ENCODE measurements around the gene CST11.
A peak's percentile ranks its signal among the peaks of the same experiment; 100 is the strongest.

Gene CST11

DNA sequence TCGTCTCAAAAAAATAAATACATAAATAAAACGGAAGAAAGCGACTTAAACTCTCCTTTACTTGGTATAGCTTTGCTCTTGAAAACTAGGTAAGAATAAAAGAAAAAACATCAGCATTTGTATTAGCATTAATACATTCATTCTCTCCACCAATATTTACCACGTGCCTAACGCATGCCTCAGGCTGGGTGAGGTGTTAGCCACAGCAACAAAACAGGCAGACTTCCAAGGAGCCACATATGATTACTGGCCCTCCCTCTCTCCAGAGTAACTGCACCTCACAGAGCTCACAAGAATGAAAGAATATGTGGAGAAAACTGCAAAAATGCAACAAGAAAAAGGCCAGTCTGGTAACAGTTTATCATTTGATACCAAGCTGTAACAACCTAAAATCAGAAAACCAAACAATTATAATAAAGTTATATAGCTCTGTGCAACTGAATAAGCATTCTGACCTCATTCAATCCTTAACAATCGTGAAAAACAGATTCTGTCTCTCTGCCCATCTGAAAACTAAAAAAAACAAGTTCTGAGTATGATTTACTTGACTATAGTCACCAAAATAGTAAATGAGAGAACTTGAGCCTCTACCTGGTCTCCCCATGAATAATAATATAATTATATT is 36.6 kb downstream of the CST11 start:
- DNase-seq, result no peak
- H3K27ac Mint-ChIP-seq, result peak overlapping the region; percentile 82
- peaks cover 19% of the 10 kb centered on the region for H3K36me3 Mint-ChIP-seq (ENCODE audit: low read depth)
- TF ChIP-seq, protein P1, sequence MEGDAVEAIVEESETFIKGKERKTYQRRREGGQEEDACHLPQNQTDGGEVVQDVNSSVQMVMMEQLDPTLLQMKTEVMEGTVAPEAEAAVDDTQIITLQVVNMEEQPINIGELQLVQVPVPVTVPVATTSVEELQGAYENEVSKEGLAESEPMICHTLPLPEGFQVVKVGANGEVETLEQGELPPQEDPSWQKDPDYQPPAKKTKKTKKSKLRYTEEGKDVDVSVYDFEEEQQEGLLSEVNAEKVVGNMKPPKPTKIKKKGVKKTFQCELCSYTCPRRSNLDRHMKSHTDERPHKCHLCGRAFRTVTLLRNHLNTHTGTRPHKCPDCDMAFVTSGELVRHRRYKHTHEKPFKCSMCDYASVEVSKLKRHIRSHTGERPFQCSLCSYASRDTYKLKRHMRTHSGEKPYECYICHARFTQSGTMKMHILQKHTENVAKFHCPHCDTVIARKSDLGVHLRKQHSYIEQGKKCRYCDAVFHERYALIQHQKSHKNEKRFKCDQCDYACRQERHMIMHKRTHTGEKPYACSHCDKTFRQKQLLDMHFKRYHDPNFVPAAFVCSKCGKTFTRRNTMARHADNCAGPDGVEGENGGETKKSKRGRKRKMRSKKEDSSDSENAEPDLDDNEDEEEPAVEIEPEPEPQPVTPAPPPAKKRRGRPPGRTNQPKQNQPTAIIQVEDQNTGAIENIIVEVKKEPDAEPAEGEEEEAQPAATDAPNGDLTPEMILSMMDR (IDR thresholded peaks at IDR 0.05), result no peak
- H3K9me3 Mint-ChIP-seq, result no peaks in the 10 kb centered on the region
- H3K27me3 Mint-ChIP-seq (ENCODE audit: low read depth, poor library complexity), result no peaks in the 10 kb centered on the region
- H3K4me1 Mint-ChIP-seq, result peaks cover 35% of the 10 kb centered on the region
- no peak overlapping the region for H3K4me3 Mint-ChIP-seq

DNA sequence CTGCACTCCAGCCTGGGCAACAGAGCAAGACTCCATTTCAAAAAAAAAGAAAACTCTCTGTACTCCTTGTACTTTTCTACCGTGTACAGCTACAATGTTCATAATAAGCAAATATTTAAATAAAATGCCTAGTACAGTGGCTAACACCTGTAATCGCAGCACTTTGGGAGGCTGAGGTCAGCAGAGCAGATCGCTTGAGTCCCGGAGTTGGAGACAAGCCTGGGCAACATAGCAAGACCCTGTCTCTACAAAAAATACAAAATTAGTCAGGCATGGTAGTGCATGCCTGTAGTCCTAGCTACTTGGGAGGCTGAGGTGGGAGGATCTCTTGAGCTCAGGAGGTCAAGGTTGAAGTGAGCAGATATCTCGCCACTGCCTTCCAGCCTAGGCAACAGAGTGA is 37.1 kb downstream of the CST11 start:
- TF ChIP-seq, protein P1 (IDR thresholded peaks at IDR 0.05), result no peak
- peaks cover 35% of the 10 kb centered on the region for H3K4me1 Mint-ChIP-seq
- H3K36me3 Mint-ChIP-seq (ENCODE audit: low read depth), result peaks cover 19% of the 10 kb centered on the region
- no peaks in the 10 kb centered on the region for H3K9me3 Mint-ChIP-seq
- no peaks in the 10 kb centered on the region for H3K27me3 Mint-ChIP-seq (ENCODE audit: low read depth, poor library complexity)
- no peak overlapping the region for H3K4me3 Mint-ChIP-seq
- no peak for DNase-seq
- peak overlapping the region; percentile 82 for H3K27ac Mint-ChIP-seq

DNA sequence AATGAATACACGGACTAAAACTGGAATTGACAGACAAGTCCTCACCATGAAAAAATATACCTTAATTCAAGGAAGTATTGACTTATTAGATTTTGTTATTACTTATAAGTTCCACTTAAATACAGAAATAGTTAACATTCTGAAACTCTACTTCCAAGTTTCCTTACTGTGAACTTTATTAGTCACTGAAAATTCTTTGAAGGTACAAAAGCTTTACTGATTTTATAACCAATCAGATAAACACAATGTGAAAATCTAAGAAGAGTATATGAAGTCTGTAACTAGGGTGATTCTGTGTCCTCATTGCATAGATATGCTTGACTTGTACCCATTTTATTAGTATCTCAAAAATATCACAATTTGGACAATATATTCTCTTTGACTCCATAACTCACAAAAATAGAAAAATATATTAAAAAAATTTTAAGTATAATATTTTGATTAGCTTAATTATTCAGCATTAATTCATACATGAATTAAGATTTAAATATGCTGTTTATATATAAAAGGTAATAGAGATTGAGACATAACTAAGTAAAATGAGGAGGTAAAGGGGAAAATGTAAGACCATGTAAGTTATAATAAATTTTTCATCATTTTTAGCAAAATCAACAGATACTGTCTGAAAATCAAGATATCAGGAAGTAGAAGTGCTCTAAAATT is 38.0 kb downstream of the CST11 start:
- no peak for DNase-seq
- H3K9me3 Mint-ChIP-seq, result no peaks in the 10 kb centered on the region
- H3K36me3 Mint-ChIP-seq (ENCODE audit: low read depth), result peaks cover 19% of the 10 kb centered on the region
- peaks cover 37% of the 10 kb centered on the region for H3K4me1 Mint-ChIP-seq
- no peaks in the 10 kb centered on the region for H3K27me3 Mint-ChIP-seq (ENCODE audit: low read depth, poor library complexity)
- TF ChIP-seq, protein P1 (IDR thresholded peaks at IDR 0.05), result no peak
- no peak overlapping the region for H3K4me3 Mint-ChIP-seq
- no peak overlapping the region for H3K27ac Mint-ChIP-seq

DNA sequence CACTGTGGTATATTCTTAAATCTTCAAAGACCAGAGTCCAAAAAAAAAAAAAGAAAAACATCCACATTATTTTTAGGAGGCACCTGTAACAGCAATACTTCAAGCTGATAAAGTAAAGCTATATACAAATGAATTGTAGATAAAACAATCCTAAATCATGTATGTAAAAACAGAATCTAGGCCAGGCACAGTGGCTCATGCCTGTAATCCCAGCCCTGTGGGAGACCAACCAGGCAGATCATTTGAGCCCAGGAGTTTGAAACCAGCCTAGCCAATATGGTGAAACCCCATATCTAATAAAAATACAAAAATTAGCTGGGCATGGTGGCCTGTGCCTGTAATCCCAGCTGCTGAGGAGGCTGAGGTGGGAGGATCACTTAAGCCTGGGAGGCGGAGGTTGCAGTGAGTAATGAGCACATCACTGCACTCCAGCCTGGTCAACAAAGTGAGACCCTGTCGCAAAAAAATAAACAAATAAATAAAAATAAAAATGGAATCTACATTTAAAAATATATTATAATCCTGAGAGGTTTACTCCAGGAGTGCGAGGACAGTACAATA is 38.7 kb downstream of the CST11 start:
- Mint-ChIP-seq H3K4me1 (peaks cover 31% of the 10 kb centered on the region), H3K9me3 (no peaks in the 10 kb centered on the region), H3K36me3 (ENCODE audit: low read depth) (peaks cover 19% of the 10 kb centered on the region), H3K27ac (no peak overlapping the region), H3K4me3 (no peak overlapping the region), H3K27me3 (ENCODE audit: low read depth, poor library complexity) (no peaks in the 10 kb centered on the region)
- no peak for DNase-seq
- TF ChIP-seq, protein P1 (IDR thresholded peaks at IDR 0.05), result no peak

DNA sequence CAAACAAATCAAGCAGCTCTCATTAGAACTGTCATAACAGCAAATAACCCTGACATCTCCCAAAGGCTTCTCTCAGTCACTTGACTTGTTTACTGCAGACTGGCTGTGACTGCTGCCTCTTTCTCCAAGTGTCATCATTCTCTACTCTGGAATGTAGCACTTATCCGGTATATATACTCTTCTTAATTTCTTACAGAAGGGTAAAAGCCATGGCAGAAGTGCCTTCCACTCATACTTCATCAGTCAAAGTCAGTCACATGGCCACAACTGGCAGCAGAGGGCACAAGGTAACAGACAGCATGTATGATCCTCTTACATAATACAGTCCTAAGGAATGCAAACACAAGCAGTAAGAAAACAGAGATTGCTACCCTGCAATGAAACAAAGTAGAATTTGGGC is 40.6 kb downstream of the CST11 start:
- H3K4me1 Mint-ChIP-seq, result peaks cover 23% of the 10 kb centered on the region
- TF ChIP-seq, protein P1 (IDR thresholded peaks at IDR 0.05), result no peak
- no peak overlapping the region for H3K27ac Mint-ChIP-seq

More for the DNA sequence above, 40.6 kb downstream of the CST11 start:
- Mint-ChIP-seq H3K9me3 (no peaks in the 10 kb centered on the region), H3K36me3 (ENCODE audit: low read depth) (peaks cover 27% of the 10 kb centered on the region), H3K4me3 (no peak overlapping the region), H3K27me3 (ENCODE audit: low read depth, poor library complexity) (no peaks in the 10 kb centered on the region)
- no peak for DNase-seq

Measured in nephron progenitor cell (in vitro differentiated cells).